Right atrium auricular region (tissue), 2 donors: ENCODE measurements around the gene IPO8. TPM values are rescaled to one million over a fixed set of nuclear protein-coding genes. Genes with fewer than 3 reads are reported as not detected.
"Not testable (repeated sequence)": the region's sequence is repeated elsewhere in the genome, so short reads cannot be mapped to it uniquely, and the experiment has no call there.

Experiments used
- DNase-seq: peaks from one replicate; pipeline ENCODE4 v3.0.0-alpha.2; 2019; ENCODE audit warnings: low spot score
- H3K27ac ChIP-seq, 2 donors: fragments of 200-600 bp; sonication (generic); 1 replicate in 1 of 2; 2 replicates in 1 of 2; pipeline ENCODE4 v1.5.1; 2016 to 2019
- H3K27me3 ChIP-seq, 2 donors: fragments of 200-600 bp; sonication (generic); one replicate each; pipeline versions ENCODE4 v1.5.1 to v1.6.0; 2017 to 2019
- H3K36me3 ChIP-seq: fragments of 200-600 bp; sonication (generic); one replicate; pipeline ENCODE4 v1.5.1; 2016
- H3K4me1 ChIP-seq, 2 donors: fragments of 200-600 bp; sonication (generic); one replicate each; pipeline versions ENCODE4 v1.5.1 to v1.6.0; 2017 to 2019
- H3K4me3 ChIP-seq, 2 donors: fragments of 200-600 bp; sonication (generic); 1 replicate in 1 of 2; 2 replicates in 1 of 2; pipeline ENCODE4 v1.5.1; 2017 to 2019; ENCODE audit warnings: mild to moderate bottlenecking in 1 of 2, moderate library complexity in 1 of 2
- H3K9me3 ChIP-seq, 2 donors: fragments of 200-600 bp; sonication (generic); one replicate each; pipeline ENCODE4 v1.5.1; 2019
- CTCF ChIP-seq, 2 donors: fragments of 200-600 bp; sonication (generic); IDR thresholded peaks; one replicate each; pipeline ENCODE4 v1.5.1; 2019; ENCODE audit warnings: antibody characterized with exemption in 2 of 2
- total RNA-seq, 2 donors: library from RNA; depleted of rRNA; stranded (reverse); fragments of >200 nt; gene quantifications; one replicate each; pipeline ENCODE4 v1.1.0, GENCODE V29; 2016

The IPO8 gene
- total RNA-seq, 2 donors from 2014 or later = 18.0 to 23.3 TPM

GRCh38 chr12:30598889-30599288, 96.8 kb downstream of the IPO8 start:
- Histone ChIP-seq H3K4me3 (no peak overlapping the region), H3K27me3 (no peaks in the 10 kb centered on the region), H3K9me3 (peaks cover 0 to 17% of the 10 kb centered on the region in 2 donors), H3K27ac (no peak overlapping the region), H3K36me3 (no peaks in the 10 kb centered on the region), H3K4me1 (no peaks in the 10 kb centered on the region)
- no peak for TF ChIP-seq CTCF (IDR thresholded peaks at IDR 0.05)
- no peak for DNase-seq

- Histone ChIP-seq H3K27me3 (no peaks in the 10 kb centered on the region), H3K9me3 (no peaks in the 10 kb centered on the region), H3K4me1 (no peaks in the 10 kb centered on the region), H3K4me3 (no peak overlapping the region), H3K36me3 (no peaks in the 10 kb centered on the region), H3K27ac (no peak overlapping the region)
- no peak for DNase-seq
- no peak for TF ChIP-seq CTCF (IDR thresholded peaks at IDR 0.05)
These were observed 99.9 kb downstream of the IPO8 start for GRCh38 chr12:30595742-30596141.

- no peak for DNase-seq
- Histone ChIP-seq H3K27ac (no peak overlapping the region), H3K36me3 (no peaks in the 10 kb centered on the region), H3K27me3 (no peaks in the 10 kb centered on the region), H3K9me3 (no peaks in the 10 kb centered on the region), H3K4me1 (no peaks in the 10 kb centered on the region), H3K4me3 (no peak overlapping the region)
- no peak for TF ChIP-seq CTCF (IDR thresholded peaks at IDR 0.05)
These were observed 101.2 kb downstream of the IPO8 start for GRCh38 chr12:30594509-30594908.

GRCh38 chr12:30588572-30588971, 107.1 kb downstream of the IPO8 start:
- H3K36me3 ChIP-seq, H3K9me3 ChIP-seq, DNase-seq, H3K4me1 ChIP-seq, H3K27me3 ChIP-seq, H3K27ac ChIP-seq, H3K4me3 ChIP-seq: not testable (repeated sequence)

- H3K4me3 ChIP-seq = no peak overlapping the region
- no peaks in the 10 kb centered on the region for H3K9me3 ChIP-seq
- H3K27ac ChIP-seq = no peak overlapping the region
- no peaks in the 10 kb centered on the region for H3K4me1 ChIP-seq
- no peaks in the 10 kb centered on the region for H3K36me3 ChIP-seq
- no peaks in the 10 kb centered on the region for H3K27me3 ChIP-seq
- DNase-seq = no peak
- TF ChIP-seq CTCF (IDR thresholded peaks at IDR 0.05) = no peak
These were observed 107.9 kb downstream of the IPO8 start for GRCh38 chr12:30587782-30588181.

GRCh38 chr12:30585877-30586276, 109.8 kb downstream of the IPO8 start:
- Histone ChIP-seq H3K27me3 (no peaks in the 10 kb centered on the region), H3K4me1 (no peaks in the 10 kb centered on the region), H3K36me3 (no peaks in the 10 kb centered on the region), H3K27ac (no peak overlapping the region), H3K9me3 (no peaks in the 10 kb centered on the region), H3K4me3 (no peak overlapping the region)
- DNase-seq = no peak
- no peak for TF ChIP-seq CTCF (IDR thresholded peaks at IDR 0.05)
